Neural cell (in vitro differentiated cells): Measurements from ENCODE around the gene CELA2B.

Experiments
- CTCF ChIP-seq: fragments of 450-650 bp; IDR thresholded peaks from 2 replicates; pipeline ENCODE4 v1.5.1; 2014; ENCODE audit warnings: antibody characterized with exemption, mild to moderate bottlenecking, moderate library complexity; ENCODE audit not compliant: poor library complexity, severe bottlenecking
- EP300 ChIP-seq: fragments of 450-650 bp; conservative IDR thresholded peaks from 2 replicates; pipeline ENCODE4 v1.6.1; 2014; ENCODE audit warnings: antibody characterized with exemption, mild to moderate bottlenecking, moderate library complexity; ENCODE audit not compliant: poor library complexity, severe bottlenecking
- EZH2 ChIP-seq: fragments of 200-600, 300-800 bp; shearing (Covaris generic), sonication (generic); IDR thresholded peaks from 2 replicates; pipeline ENCODE4 v1.6.1; 2014; ENCODE audit warnings: antibody characterized with exemption, low read length, borderline replicate concordance, mild to moderate bottlenecking; ENCODE audit not compliant: insufficient read depth, poor library complexity, severe bottlenecking
- POLR2AphosphoS5 ChIP-seq: IDR thresholded peaks from 2 replicates; pipeline ENCODE4 v1.6.1; 2012
- RAD21 ChIP-seq: fragments of 450-650 bp; conservative IDR thresholded peaks from 2 replicates; pipeline ENCODE4 v1.6.1; 2014; ENCODE audit warnings: antibody characterized with exemption, mild to moderate bottlenecking, moderate library complexity
- TAF1 ChIP-seq: IDR thresholded peaks from 2 replicates; pipeline ENCODE4 v1.6.1; 2012; ENCODE audit warnings: low read depth

- no peak for TF ChIP-seq CTCF
- TF ChIP-seq RAD21, result no peak
- TF ChIP-seq POLR2AphosphoS5, result no peak
- TF ChIP-seq TAF1, result no peak
- no peak for TF ChIP-seq EP300
- TF ChIP-seq EZH2, result no peak
These were observed 3.9 kb downstream of the CELA2B start for GRCh38 chr1:15479654-15480347.
